Measurements from ENCODE around the gene C3orf52. TPM values are rescaled to one million over a fixed set of nuclear protein-coding genes. Genes with fewer than 3 reads are reported as not detected.

Gene C3orf52
- total and polyA plus RNA-seq, 8 donors, result 4.2 to 66.9 (median 35.1) TPM

DNA sequence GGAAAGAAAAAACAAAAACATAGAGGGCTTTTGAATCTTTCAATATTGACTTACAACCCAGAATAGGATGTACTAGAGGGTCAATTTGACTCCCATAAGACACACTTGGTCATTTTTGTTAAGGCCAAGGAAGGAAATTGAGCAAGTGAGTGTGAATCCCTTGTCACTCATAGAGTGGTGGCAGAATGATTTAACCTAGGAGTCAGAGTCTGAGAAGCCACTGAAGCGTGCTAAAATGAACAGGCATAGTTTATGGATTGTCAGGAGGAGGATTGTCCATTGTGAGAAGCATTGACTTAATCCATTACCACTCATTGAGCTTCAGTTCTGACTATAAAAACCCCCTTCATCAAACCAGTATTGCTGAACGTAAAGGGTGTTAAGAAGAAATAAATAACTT lies 55.1 kb downstream of the C3orf52 start:
- Histone ChIP-seq H3K9me3 (peaks cover 0 to 12% (median 0%) of the 10 kb centered on the region in 4 donors), H3K27ac (no peak overlapping the region), H3K4me3 (no peak overlapping the region), H3K4me1 (peaks cover 0 to 12% (median 0%) of the 10 kb centered on the region in 4 donors), H3K27me3 (no peaks in the 10 kb centered on the region), H3K36me3 (no peaks in the 10 kb centered on the region)
- TF ChIP-seq POLR2A (IDR thresholded peaks at IDR 0.05), result no peak
- no peak for TF ChIP-seq EP300 (IDR thresholded peaks at IDR 0.05)
- TF ChIP-seq POLR2AphosphoS5 (IDR thresholded peaks at IDR 0.05), result no peak
- TF ChIP-seq CTCF (IDR thresholded peaks at IDR 0.05), result no peak
- intact Hi-C loops (cut with DNase I; ENCODE audit: low total_unique reads), result no loop called here
- no peak for DNase-seq
- WGBS, 5 donors, result 62 to 87% (median 84%) methylated on average over 2 of the region's 2 CpGs

DNA sequence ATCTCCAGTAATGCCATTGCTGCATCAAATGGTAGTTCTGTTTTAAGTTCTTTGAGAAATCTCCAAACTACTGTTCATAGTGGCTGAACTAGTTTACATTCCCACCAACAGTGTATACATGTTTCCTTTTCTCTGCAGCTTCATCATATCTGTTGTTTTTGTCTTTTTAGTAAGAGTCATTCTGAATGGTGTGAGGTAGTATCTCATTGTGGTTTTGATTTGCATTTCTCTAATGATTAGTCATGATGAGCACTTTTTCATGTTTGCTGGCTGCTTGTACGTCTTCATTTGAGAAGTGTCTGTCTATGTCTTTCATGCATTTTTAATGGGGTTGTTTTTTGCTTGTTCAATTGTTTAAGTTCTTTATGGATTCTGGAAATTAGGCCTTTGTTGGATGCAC lies 57.1 kb downstream of the C3orf52 start:
- Histone ChIP-seq H3K36me3 (no peaks in the 10 kb centered on the region), H3K4me3 (no peak overlapping the region), H3K27ac (no peak overlapping the region), H3K4me1 (no peaks in the 10 kb centered on the region), H3K9me3 (peaks cover 0 to 25% (median 7%) of the 10 kb centered on the region in 4 donors), H3K27me3 (no peaks in the 10 kb centered on the region)
- WGBS, 5 donors, result 79 to 95% (median 89%) methylated on average over 1 of the region's 1 CpG
- no peak for DNase-seq
- TF ChIP-seq POLR2A (IDR thresholded peaks at IDR 0.05) (no peak), CTCF (IDR thresholded peaks at IDR 0.05) (no peak), POLR2AphosphoS5 (IDR thresholded peaks at IDR 0.05) (no peak), EP300 (IDR thresholded peaks at IDR 0.05) (no peak)
- intact Hi-C loops (cut with DNase I; ENCODE audit: low total_unique reads), result no loop called here

DNA sequence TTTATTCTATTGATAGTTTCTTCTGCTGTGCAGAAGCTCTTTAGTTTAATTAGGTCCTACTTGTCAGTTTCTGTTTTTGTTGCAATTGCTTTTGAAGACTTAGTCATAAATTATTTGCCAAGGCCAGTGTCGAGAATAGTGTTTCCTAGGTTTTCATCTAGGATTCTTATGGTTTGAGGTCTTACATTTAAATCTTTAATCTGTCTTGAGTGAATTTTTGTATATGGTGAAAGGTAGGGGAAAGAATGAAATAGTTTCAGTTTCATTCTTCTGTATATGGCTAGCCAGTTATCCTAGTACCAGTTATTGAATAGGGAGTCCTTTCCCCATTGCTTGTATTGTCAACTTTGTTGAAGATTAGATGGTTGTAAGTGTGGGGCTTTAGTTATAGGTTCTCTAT lies 57.5 kb downstream of the C3orf52 start:
- Histone ChIP-seq H3K36me3 (no peaks in the 10 kb centered on the region), H3K9me3 (peaks cover 0 to 29% (median 8%) of the 10 kb centered on the region in 4 donors), H3K27ac (no peak overlapping the region), H3K4me3 (no peak overlapping the region), H3K27me3 (no peaks in the 10 kb centered on the region), H3K4me1 (no peaks in the 10 kb centered on the region)
- intact Hi-C loops (cut with DNase I; ENCODE audit: low total_unique reads), result no loop called here
- no peak for DNase-seq
- TF ChIP-seq CTCF (IDR thresholded peaks at IDR 0.05) (no peak), EP300 (IDR thresholded peaks at IDR 0.05) (no peak), POLR2A (IDR thresholded peaks at IDR 0.05) (no peak), POLR2AphosphoS5 (IDR thresholded peaks at IDR 0.05) (no peak)
- WGBS, 5 donors, result 77 to 97% (median 89%) methylated on average over 1 of the region's 1 CpG

DNA sequence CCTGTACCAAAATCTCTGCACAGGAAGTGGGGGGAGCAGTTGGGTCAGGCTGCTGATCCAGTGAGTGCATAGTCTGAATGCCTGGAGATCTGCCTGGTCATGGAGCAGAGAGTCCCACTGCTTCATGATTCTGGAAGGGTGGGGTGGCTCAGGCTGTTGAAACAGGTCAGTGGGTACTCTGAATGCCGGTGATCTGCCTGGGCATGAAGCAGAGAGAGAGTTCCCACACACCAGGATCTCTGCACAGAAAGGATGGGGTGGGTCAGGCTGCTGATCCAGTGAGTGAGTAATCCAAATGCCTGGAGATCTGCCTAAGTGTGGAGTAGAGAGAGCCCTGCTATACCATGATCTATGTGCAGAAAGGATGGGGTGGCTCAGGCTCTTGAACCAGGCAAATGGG lies 62.9 kb downstream of the C3orf52 start:
- H3K9me3 ChIP-seq, result peaks cover 0 to 39% (median 13%) of the 10 kb centered on the region in 4 donors
- WGBS, 5 donors, result 63 to 100% (median 100%) methylated on average over 1 of the region's 1 CpG
- H3K36me3 ChIP-seq, result no peaks in the 10 kb centered on the region
- no peaks in the 10 kb centered on the region for H3K4me1 ChIP-seq
- TF ChIP-seq POLR2AphosphoS5 (IDR thresholded peaks at IDR 0.05), result no peak
- no peak for TF ChIP-seq CTCF (IDR thresholded peaks at IDR 0.05)
- TF ChIP-seq EP300 (IDR thresholded peaks at IDR 0.05), result no peak
- TF ChIP-seq POLR2A (IDR thresholded peaks at IDR 0.05), result no peak
- intact Hi-C loops (cut with DNase I; ENCODE audit: low total_unique reads), result no loop called here
- no peak overlapping the region for H3K27ac ChIP-seq
- H3K4me3 ChIP-seq, result no peak overlapping the region
- no peak for DNase-seq
- H3K27me3 ChIP-seq, result no peaks in the 10 kb centered on the region
